ENCODE data around the gene DNAJB2.

DNA sequence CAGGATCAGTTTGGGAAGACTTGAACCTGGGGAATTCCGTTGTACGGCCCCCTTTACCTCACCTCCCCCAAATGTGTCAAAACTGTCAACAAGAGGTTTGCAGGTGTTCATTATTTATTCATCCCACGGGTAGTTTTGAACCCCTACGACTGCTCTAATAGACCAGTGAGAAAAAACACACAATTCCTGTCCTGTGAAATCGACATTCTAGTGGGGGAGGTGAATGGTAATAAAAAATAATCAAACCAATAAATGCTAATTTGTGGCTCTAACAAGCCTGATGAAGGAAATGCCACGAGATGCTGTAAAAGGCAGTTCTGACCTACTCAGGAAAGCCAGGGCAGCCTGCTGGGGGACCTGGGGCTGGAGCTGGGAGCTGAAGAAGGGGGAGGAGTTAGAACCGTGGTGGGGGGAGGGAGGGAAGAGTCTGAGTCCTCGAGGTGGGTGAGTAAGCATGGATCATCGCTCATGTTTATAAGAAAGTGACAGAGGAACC lies 463 bp upstream of the DNAJB2 start:
- TF ChIP-seq REST (IDR thresholded peaks at IDR 0.05; ENCODE audit: insufficient replicate concordance, low read depth): no peak
- TF ChIP-seq, protein P1, sequence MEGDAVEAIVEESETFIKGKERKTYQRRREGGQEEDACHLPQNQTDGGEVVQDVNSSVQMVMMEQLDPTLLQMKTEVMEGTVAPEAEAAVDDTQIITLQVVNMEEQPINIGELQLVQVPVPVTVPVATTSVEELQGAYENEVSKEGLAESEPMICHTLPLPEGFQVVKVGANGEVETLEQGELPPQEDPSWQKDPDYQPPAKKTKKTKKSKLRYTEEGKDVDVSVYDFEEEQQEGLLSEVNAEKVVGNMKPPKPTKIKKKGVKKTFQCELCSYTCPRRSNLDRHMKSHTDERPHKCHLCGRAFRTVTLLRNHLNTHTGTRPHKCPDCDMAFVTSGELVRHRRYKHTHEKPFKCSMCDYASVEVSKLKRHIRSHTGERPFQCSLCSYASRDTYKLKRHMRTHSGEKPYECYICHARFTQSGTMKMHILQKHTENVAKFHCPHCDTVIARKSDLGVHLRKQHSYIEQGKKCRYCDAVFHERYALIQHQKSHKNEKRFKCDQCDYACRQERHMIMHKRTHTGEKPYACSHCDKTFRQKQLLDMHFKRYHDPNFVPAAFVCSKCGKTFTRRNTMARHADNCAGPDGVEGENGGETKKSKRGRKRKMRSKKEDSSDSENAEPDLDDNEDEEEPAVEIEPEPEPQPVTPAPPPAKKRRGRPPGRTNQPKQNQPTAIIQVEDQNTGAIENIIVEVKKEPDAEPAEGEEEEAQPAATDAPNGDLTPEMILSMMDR (IDR thresholded peaks at IDR 0.05; ENCODE audit: insufficient read depth, low read length): no peak
- no peak for TF ChIP-seq GABPA (IDR thresholded peaks at IDR 0.05; ENCODE audit: low read depth)
